Hematopoietic multipotent progenitor cell (in vitro differentiated cells): ENCODE measurements around the gene WDR37. TPM values are rescaled to one million over a fixed set of nuclear protein-coding genes. Genes with fewer than 3 reads are reported as not detected.

Source experiments
- DNase-seq, 3 donors: peaks; one replicate each; pipeline ENCODE4 v3.0.0-alpha.2; 2011 to 2015; ENCODE audit warnings: low read depth in 2 of 3, low spot score in 2 of 3
- total RNA-seq: library from RNA; depleted of rRNA; stranded (reverse); fragments of >200 nt; gene quantifications from one replicate; pipeline ENCODE4 v1.2.3, GENCODE V29; 2012

WDR37 gene
- total RNA-seq, 1 donor, result 18.0 TPM

GRCh38 chr10:1162481-1163203 lies 106.5 kb downstream of the WDR37 start:
- no peak for DNase-seq

- DNase-seq, result no peak
Measured at GRCh38 chr10:1163204-1163660, 107.0 kb downstream of the WDR37 start.

GRCh38 chr10:1163831-1164230 lies 107.6 kb downstream of the WDR37 start:
- no peak for DNase-seq

- no peak for DNase-seq
Measured at GRCh38 chr10:1166101-1166827, 110.1 kb downstream of the WDR37 start.

- no peak for DNase-seq
Measured at GRCh38 chr10:1166828-1167275, 110.7 kb downstream of the WDR37 start.

GRCh38 chr10:1168763-1169162 lies 112.6 kb downstream of the WDR37 start:
- no peak for DNase-seq

GRCh38 chr10:1169186-1169885 lies 113.2 kb downstream of the WDR37 start:
- DNase-seq, result no peak

GRCh38 chr10:1169981-1170866 lies 114.0 kb downstream of the WDR37 start:
- no peak for DNase-seq

GRCh38 chr10:1170867-1171180 lies 114.6 kb downstream of the WDR37 start:
- no peak for DNase-seq

GRCh38 chr10:1171182-1171581 lies 115.0 kb downstream of the WDR37 start:
- DNase-seq, result no peak

GRCh38 chr10:1171586-1171985 lies 115.4 kb downstream of the WDR37 start:
- DNase-seq, result no peak

GRCh38 chr10:1172256-1172984 lies 116.2 kb downstream of the WDR37 start:
- DNase-seq, result no peak

- DNase-seq, result no peak
Measured at GRCh38 chr10:1173091-1173490, 116.9 kb downstream of the WDR37 start.

GRCh38 chr10:1174022-1174421 lies 117.8 kb downstream of the WDR37 start:
- no peak for DNase-seq

GRCh38 chr10:1175956-1176565 lies 119.9 kb downstream of the WDR37 start:
- no peak for DNase-seq

GRCh38 chr10:1177936-1178335 lies 121.8 kb downstream of the WDR37 start:
- DNase-seq, result no peak

GRCh38 chr10:1178506-1178905 lies 122.3 kb downstream of the WDR37 start:
- DNase-seq, result no peak

- DNase-seq, result no peak
Measured at GRCh38 chr10:1179346-1180070, 123.3 kb downstream of the WDR37 start.
